H9 (cell line): Measurements from ENCODE around the gene TCEAL7. TPM values are rescaled to one million over a fixed set of nuclear protein-coding genes. Genes with fewer than 3 reads are reported as not detected.

Source experiments
- DNase-seq: peaks from one replicate; pipeline ENCODE4 v3.0.0-alpha.2; 2017
- H2AFZ ChIP-seq: one replicate; pipeline ENCODE4 v1.6.1; 2013; ENCODE audit warnings: mild to moderate bottlenecking, low read length, control low read depth, moderate library complexity
- H2AK5ac ChIP-seq: 2 replicates; pipeline ENCODE4 v1.6.1; 2013; ENCODE audit warnings: low read length, control low read depth, mixed read lengths; ENCODE audit not compliant: insufficient read length
- H2BK120ac ChIP-seq: one replicate; pipeline ENCODE4 v1.6.1; 2013; ENCODE audit warnings: low read depth, mild to moderate bottlenecking, low read length, control low read depth, inconsistent platforms; ENCODE audit not compliant: poor library complexity, severe bottlenecking
- H2BK12ac ChIP-seq: 2 replicates; pipeline ENCODE4 v1.6.1; 2013; ENCODE audit warnings: low read length, control low read depth, mixed read lengths, low read depth; ENCODE audit not compliant: insufficient read length
- H2BK15ac ChIP-seq: 2 replicates; pipeline ENCODE4 v1.6.1; 2013; ENCODE audit warnings: low read depth, low read length, control low read depth
- H2BK20ac ChIP-seq: one replicate; pipeline ENCODE4 v1.6.1; 2013; ENCODE audit warnings: low read depth, mild to moderate bottlenecking, low read length, control low read depth, inconsistent platforms; ENCODE audit not compliant: poor library complexity, severe bottlenecking
- H2BK5ac ChIP-seq: 2 replicates; pipeline ENCODE4 v1.6.1; 2013; ENCODE audit warnings: low read length, control low read depth, mixed read lengths; ENCODE audit not compliant: insufficient read length
- H3K14ac ChIP-seq: 2 replicates; pipeline ENCODE4 v1.6.1; 2013; ENCODE audit warnings: low read length, control low read depth; ENCODE audit not compliant: insufficient read depth
- H3K18ac ChIP-seq: 2 replicates; pipeline ENCODE4 v1.6.1; 2013; ENCODE audit warnings: low read depth, mild to moderate bottlenecking, mixed read lengths, low read length, control low read depth; ENCODE audit not compliant: insufficient read length
- H3K23ac ChIP-seq: 2 replicates; pipeline ENCODE4 v1.6.1; 2013; ENCODE audit warnings: low read length, control low read depth, mixed read lengths, low read depth; ENCODE audit not compliant: insufficient read length
- H3K23me2 ChIP-seq: 2 replicates; pipeline ENCODE4 v1.6.1; 2013; ENCODE audit warnings: low read depth, mild to moderate bottlenecking, mixed read lengths, low read length, control low read depth; ENCODE audit not compliant: insufficient read length, poor library complexity, severe bottlenecking
- H3K27ac ChIP-seq: 2 replicates; pipeline ENCODE4 v1.5.1; 2013; ENCODE audit warnings: low read length, control low read depth, mixed read lengths, low read depth; ENCODE audit not compliant: insufficient read length
- H3K27me3 ChIP-seq: 2 replicates; pipeline ENCODE4 v1.6.1; 2013; ENCODE audit warnings: low read length, control low read depth, inconsistent platforms; ENCODE audit not compliant: insufficient read depth
- H3K4ac ChIP-seq: 2 replicates; pipeline ENCODE4 v1.6.1; 2013; ENCODE audit warnings: low read depth, mild to moderate bottlenecking, control low read depth, inconsistent platforms, low read length, moderate library complexity
- H3K4me1 ChIP-seq: 2 replicates; pipeline ENCODE4 v1.6.1; 2013; ENCODE audit warnings: low read length, control low read depth, inconsistent platforms; ENCODE audit not compliant: insufficient read depth
- H3K4me2 ChIP-seq: 2 replicates; pipeline ENCODE4 v1.6.1; 2013; ENCODE audit warnings: low read length, control low read depth, mixed read lengths; ENCODE audit not compliant: insufficient read length, insufficient read depth
- H3K56ac ChIP-seq: 2 replicates; pipeline ENCODE4 v1.6.1; 2013; ENCODE audit warnings: low read depth, mild to moderate bottlenecking, mixed read lengths, low read length, control low read depth; ENCODE audit not compliant: insufficient read length
- H3K79me1 ChIP-seq: 2 replicates; pipeline ENCODE4 v1.6.1; 2013; ENCODE audit warnings: low read depth, mild to moderate bottlenecking, moderate library complexity, low read length, control low read depth, inconsistent platforms; ENCODE audit not compliant: insufficient read depth, poor library complexity, severe bottlenecking
- H3K79me2 ChIP-seq: 2 replicates; pipeline ENCODE4 v1.6.1; 2013; ENCODE audit warnings: low read length, control low read depth, inconsistent platforms; ENCODE audit not compliant: insufficient read depth
- H3K9ac ChIP-seq: 2 replicates; pipeline ENCODE4 v1.6.1; 2013; ENCODE audit warnings: low read length, control low read depth, mixed read lengths; ENCODE audit not compliant: insufficient read length; ENCODE audit errors: extremely low read depth
- H3K9me3 ChIP-seq: one replicate; pipeline ENCODE4 v1.6.1; 2013; ENCODE audit warnings: low read depth, low read length, inconsistent platforms; ENCODE audit not compliant: control insufficient read depth
- H3T11ph ChIP-seq: one replicate; pipeline ENCODE4 v1.6.1; 2013; ENCODE audit warnings: mild to moderate bottlenecking, low read length, control low read depth, inconsistent platforms
- H4K20me1 ChIP-seq: one replicate; pipeline ENCODE4 v1.6.1; 2013; ENCODE audit not compliant: control insufficient read depth, insufficient read length, insufficient read depth
- H4K5ac ChIP-seq: 2 replicates; pipeline ENCODE4 v1.6.1; 2013; ENCODE audit warnings: low read depth, mild to moderate bottlenecking, mixed read lengths, low read length, control low read depth; ENCODE audit not compliant: insufficient read length
- H4K8ac ChIP-seq: replicated peaks from 2 replicates; pipeline ENCODE4 v1.6.1; 2013; ENCODE audit warnings: low read length, control low read depth, mixed read lengths, low read depth; ENCODE audit not compliant: insufficient read length
- H4K91ac ChIP-seq: 2 replicates; pipeline ENCODE4 v1.6.1; 2013; ENCODE audit warnings: low read depth, mild to moderate bottlenecking, moderate library complexity, mixed read lengths, low read length, control low read depth; ENCODE audit not compliant: insufficient read length
- H3K27ac Mint-ChIP-seq, 3 experiments: 2 replicates in 2 of 3; 3 replicates in 1 of 3; pipeline ENCODE4 v1.8.0; 2020 to 2021; ENCODE audit warnings: mixed read lengths in 3 of 3, mild to moderate bottlenecking in 1 of 3, moderate library complexity in 1 of 3
- H3K27me3 Mint-ChIP-seq: 2 replicates; pipeline ENCODE4 v1.8.0; 2021; ENCODE audit warnings: low read depth, mild to moderate bottlenecking, moderate library complexity, mixed read lengths
- H3K36me3 Mint-ChIP-seq, 3 experiments: 2 replicates in 2 of 3; 3 replicates in 1 of 3; pipeline ENCODE4 v1.8.0; 2020 to 2021; ENCODE audit warnings: low read depth in 3 of 3, mixed read lengths in 3 of 3; ENCODE audit not compliant: insufficient read depth in 1 of 3
- H3K4me1 Mint-ChIP-seq, 2 experiments: 2 replicates each; pipeline ENCODE4 v1.8.0; 2020; ENCODE audit warnings: mixed read lengths in 2 of 2
- H3K4me3 Mint-ChIP-seq, 2 experiments: 2 replicates in 1 of 2; 3 replicates in 1 of 2; pipeline ENCODE4 v1.8.0; 2020 to 2021; ENCODE audit warnings: mild to moderate bottlenecking in 2 of 2, mixed read lengths in 2 of 2, moderate library complexity in 1 of 2
- H3K9me3 Mint-ChIP-seq, 2 experiments: 2 replicates in 1 of 2; 3 replicates in 1 of 2; pipeline ENCODE4 v1.8.0; 2020; ENCODE audit warnings: mild to moderate bottlenecking in 2 of 2, mixed read lengths in 2 of 2, moderate library complexity in 1 of 2
- WGBS: extraction: QIAGEN DNeasy Blood & Tissue Kit; methylation state at CpG from one replicate; pipeline ENCODE4 v1.1.7; 2013; ENCODE audit warnings: missing lambda C conversion rate, low lambda C conversion rate, mixed read lengths; ENCODE audit not compliant: insufficient read length; ENCODE audit errors: extremely low coverage; 5-methylcytosine and 5-hydroxymethylcytosine counted together
- total RNA-seq: library from RNA; stranded (reverse); gene quantifications from 2 replicates; pipeline ENCODE4 v1.2.1, GENCODE V29; 2021
- TF ChIP-seq, protein P1 (sequence below): fragments of 200-600 bp; sonication (generic); conservative IDR thresholded peaks from 3 replicates; pipeline ENCODE4 v1.8.0; 2021; ENCODE audit warnings: antibody characterized with exemption, mild to moderate bottlenecking

TCEAL7 gene
- total RNA-seq, 1 experiment from 2014 or later, result 2.7 TPM

DNA sequence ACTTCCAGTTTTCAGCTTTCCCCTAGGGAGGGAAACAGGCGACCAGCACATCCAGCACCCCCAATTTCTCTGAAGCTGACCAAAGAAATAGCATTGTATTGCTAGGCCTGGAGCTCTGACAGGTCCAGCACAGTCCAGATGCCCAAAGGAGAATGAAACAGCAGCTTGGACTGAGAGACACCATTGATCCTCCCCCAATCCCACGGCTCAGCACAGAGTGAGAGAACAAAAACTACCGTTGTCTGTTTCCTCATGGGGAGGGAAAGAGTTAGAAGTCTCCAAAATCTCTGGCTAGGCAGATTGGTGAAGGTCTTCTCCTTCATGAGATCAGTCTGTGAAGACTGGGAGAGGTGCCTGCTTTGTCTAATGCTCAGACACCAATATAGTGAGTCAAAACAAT, 8.6 kb downstream of the TCEAL7 start:
- H2BK5ac ChIP-seq, result no peak overlapping the region
- H2AFZ ChIP-seq, result no peak overlapping the region
- H3K14ac ChIP-seq, result no peak overlapping the region
- H3K79me1 ChIP-seq, result no peaks in the 10 kb centered on the region
- Mint-ChIP-seq H3K4me3 (no peak overlapping the region), H3K4me1 (peaks cover 3 to 10% of the 10 kb centered on the region in 2 experiments; a peak in 3 of 4 replicates), H3K27ac (no peak overlapping the region), H3K27me3 (no peaks in the 10 kb centered on the region), H3K9me3 (peaks cover 0 to 39% of the 10 kb centered on the region in 2 experiments; a peak in 3 of 5 replicates), H3K36me3 (no peaks in the 10 kb centered on the region)
- no peaks in the 10 kb centered on the region for H3K23me2 ChIP-seq
- H3K9ac ChIP-seq, result no peak overlapping the region
- no peak for DNase-seq
- H2BK120ac ChIP-seq, result no peak overlapping the region
- TF ChIP-seq, protein P1, sequence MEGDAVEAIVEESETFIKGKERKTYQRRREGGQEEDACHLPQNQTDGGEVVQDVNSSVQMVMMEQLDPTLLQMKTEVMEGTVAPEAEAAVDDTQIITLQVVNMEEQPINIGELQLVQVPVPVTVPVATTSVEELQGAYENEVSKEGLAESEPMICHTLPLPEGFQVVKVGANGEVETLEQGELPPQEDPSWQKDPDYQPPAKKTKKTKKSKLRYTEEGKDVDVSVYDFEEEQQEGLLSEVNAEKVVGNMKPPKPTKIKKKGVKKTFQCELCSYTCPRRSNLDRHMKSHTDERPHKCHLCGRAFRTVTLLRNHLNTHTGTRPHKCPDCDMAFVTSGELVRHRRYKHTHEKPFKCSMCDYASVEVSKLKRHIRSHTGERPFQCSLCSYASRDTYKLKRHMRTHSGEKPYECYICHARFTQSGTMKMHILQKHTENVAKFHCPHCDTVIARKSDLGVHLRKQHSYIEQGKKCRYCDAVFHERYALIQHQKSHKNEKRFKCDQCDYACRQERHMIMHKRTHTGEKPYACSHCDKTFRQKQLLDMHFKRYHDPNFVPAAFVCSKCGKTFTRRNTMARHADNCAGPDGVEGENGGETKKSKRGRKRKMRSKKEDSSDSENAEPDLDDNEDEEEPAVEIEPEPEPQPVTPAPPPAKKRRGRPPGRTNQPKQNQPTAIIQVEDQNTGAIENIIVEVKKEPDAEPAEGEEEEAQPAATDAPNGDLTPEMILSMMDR, result no peak
- no peak overlapping the region for H2BK20ac ChIP-seq
- H4K91ac ChIP-seq, result no peak overlapping the region
- no peak overlapping the region for H3T11ph ChIP-seq
- H3K4me1 ChIP-seq, result no peaks in the 10 kb centered on the region
- WGBS, result no CpG with 5 or more reads among the region's 3 CpGs
- no peaks in the 10 kb centered on the region for H3K79me2 ChIP-seq
- no peak overlapping the region for H4K5ac ChIP-seq
- H2BK15ac ChIP-seq, result no peak overlapping the region
- no peak overlapping the region for H3K23ac ChIP-seq
- H3K4ac ChIP-seq, result no peak overlapping the region
- H4K8ac ChIP-seq, result no peak overlapping the region
- H3K56ac ChIP-seq, result no peak overlapping the region
- H3K27ac ChIP-seq, result no peak overlapping the region
- H3K9me3 ChIP-seq, result no peaks in the 10 kb centered on the region
- H3K18ac ChIP-seq, result no peak overlapping the region
- H2AK5ac ChIP-seq, result no peak overlapping the region
- no peaks in the 10 kb centered on the region for H3K27me3 ChIP-seq
- no peak overlapping the region for H2BK12ac ChIP-seq
- no peaks in the 10 kb centered on the region for H4K20me1 ChIP-seq
- H3K4me2 ChIP-seq, result no peak overlapping the region
